ENCODE data around the gene CACFD1. TPM values are rescaled to one million over a fixed set of nuclear protein-coding genes. Genes with fewer than 3 reads are reported as not detected.

Gene CACFD1
- total RNA-seq, 1 experiment from 2014 or later = 6.9 TPM

DNA sequence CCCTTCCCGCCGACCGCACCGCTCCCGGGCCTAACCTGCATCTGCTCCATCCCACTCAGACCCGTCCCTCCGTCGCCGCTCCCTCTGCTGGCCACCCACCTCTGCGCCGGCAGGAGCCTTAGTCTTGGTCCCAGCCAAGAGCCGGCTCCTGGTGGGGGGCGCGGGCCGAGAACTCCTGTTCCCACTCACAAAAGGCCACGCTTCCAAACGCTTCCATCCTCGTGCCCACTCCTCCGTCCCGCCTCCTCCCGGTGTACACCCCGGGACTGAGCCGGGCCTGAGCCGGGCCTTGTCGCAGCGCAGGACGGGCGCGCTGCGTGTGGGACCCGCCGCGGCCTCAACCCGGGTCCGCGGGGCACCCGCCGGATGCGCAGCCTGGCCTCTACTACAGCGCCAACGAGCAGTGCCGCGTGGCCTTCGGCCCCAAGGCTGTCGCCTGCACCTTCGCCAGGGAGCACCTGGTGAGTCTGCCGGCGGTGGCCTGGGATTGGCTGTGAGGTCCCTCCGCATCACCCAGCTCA lies 30.1 kb upstream of the CACFD1 start:
- BruUV-seq (replicated peaks) = no TSS peak
- Histone ChIP-seq H3K4me3 (replicated peaks in 1 of 2; ENCODE audit: low read depth in 1 of 2, low read length in 2 of 2) (no peak overlapping the region), H3K9me2 (ENCODE audit: insufficient read depth) (no peaks in the 10 kb centered on the region), H3K27me3 (ENCODE audit: insufficient read depth, low read length) (no peaks in the 10 kb centered on the region), H3K4me2 (ENCODE audit: low read length) (no peak overlapping the region), H3K36me3 (ENCODE audit: control insufficient read depth in 1 of 2, insufficient read depth in 2 of 2, low read length in 2 of 2) (no peaks in the 10 kb centered on the region), H3K9ac (ENCODE audit: low read length) (no peak overlapping the region), H3K9me3 (ENCODE audit: control insufficient read depth in 1 of 2, insufficient read depth in 1 of 2, low read depth in 1 of 2, low read length in 2 of 2) (no peaks in the 10 kb centered on the region), H3K79me2 (ENCODE audit: insufficient read depth, low read length) (no peaks in the 10 kb centered on the region), H4K20me1 (ENCODE audit: insufficient read depth) (no peaks in the 10 kb centered on the region), H3K27ac (ENCODE audit: low read depth, low read length) (no peak overlapping the region), H2AFZ (ENCODE audit: low read depth, low read length, poor library complexity, severe bottlenecking) (no peak overlapping the region), H3K4me1 (ENCODE audit: control insufficient read depth in 1 of 2, insufficient read depth in 2 of 2, low read length in 2 of 2) (peaks cover 0 to 5% of the 10 kb centered on the region in 2 experiments; a peak in 1 of 4 replicates)
- DNase-seq (ENCODE audit: low read depth, low spot score) (no peak), ATAC-seq (peak; percentile 50)
- ChIA-PET POLR2A (no interaction called here), CTCF (no interaction called here), RAD21 (ENCODE audit: low non-redundant PET in 1 of 2, low total read pairs in 2 of 2, uncharacterized antibody in 2 of 2, unreplicated experiment in 2 of 2) (no interaction called here)
- intact Hi-C loops (cut with micrococcal nuclease) = no loop called here
- TF ChIP-seq, protein P1, sequence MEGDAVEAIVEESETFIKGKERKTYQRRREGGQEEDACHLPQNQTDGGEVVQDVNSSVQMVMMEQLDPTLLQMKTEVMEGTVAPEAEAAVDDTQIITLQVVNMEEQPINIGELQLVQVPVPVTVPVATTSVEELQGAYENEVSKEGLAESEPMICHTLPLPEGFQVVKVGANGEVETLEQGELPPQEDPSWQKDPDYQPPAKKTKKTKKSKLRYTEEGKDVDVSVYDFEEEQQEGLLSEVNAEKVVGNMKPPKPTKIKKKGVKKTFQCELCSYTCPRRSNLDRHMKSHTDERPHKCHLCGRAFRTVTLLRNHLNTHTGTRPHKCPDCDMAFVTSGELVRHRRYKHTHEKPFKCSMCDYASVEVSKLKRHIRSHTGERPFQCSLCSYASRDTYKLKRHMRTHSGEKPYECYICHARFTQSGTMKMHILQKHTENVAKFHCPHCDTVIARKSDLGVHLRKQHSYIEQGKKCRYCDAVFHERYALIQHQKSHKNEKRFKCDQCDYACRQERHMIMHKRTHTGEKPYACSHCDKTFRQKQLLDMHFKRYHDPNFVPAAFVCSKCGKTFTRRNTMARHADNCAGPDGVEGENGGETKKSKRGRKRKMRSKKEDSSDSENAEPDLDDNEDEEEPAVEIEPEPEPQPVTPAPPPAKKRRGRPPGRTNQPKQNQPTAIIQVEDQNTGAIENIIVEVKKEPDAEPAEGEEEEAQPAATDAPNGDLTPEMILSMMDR (IDR thresholded peaks at IDR 0.05 in 2 of 3, conservative IDR thresholded peaks at IDR 0.05 in 1 of 3; ENCODE audit: borderline replicate concordance in 1 of 3, insufficient read depth in 1 of 3, low read depth in 2 of 3, low read length in 2 of 3) = peak in 2 of 3 experiments; percentile 34 to 35; a peak in 4 of 6 replicates
- no peak for TF ChIP-seq EZH2phosphoT487 (IDR thresholded peaks at IDR 0.05; ENCODE audit: borderline replicate concordance)

DNA sequence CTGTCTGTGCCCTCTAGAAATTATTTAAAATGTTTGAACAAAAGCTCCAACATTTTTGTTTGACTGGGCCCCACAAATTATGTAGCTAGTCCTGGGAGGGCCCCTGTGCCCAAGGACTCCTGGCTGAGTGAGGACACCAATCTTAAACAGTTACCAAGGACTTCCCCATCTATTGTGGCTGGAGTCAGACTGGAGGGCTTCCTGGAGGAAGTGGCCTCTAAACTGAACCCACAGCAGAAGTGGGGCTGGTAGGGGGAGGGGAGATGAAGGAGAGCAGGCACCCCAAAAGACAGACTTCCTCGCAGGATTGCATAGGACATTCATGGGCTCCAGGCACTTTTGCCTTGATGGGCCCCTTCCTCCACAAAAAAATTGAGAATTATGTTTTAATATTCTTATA lies 29.5 kb upstream of the CACFD1 start:
- RAD21 ChIA-PET (ENCODE audit: low non-redundant PET in 1 of 2, low total read pairs in 2 of 2, uncharacterized antibody in 2 of 2, unreplicated experiment in 2 of 2) = interaction anchor here in 1 of 2 experiments (0.7 kb wide), 1 partner anchor 41 kb away, joined by 3 read pairs; no protein-coding TSS in a partner anchor
- Histone ChIP-seq H4K20me1 (ENCODE audit: insufficient read depth) (no peaks in the 10 kb centered on the region), H3K9me2 (ENCODE audit: insufficient read depth) (no peaks in the 10 kb centered on the region), H3K79me2 (ENCODE audit: insufficient read depth, low read length) (no peaks in the 10 kb centered on the region), H3K4me3 (replicated peaks in 1 of 2; ENCODE audit: low read depth in 1 of 2, low read length in 2 of 2) (no peak overlapping the region), H3K9me3 (ENCODE audit: control insufficient read depth in 1 of 2, insufficient read depth in 1 of 2, low read depth in 1 of 2, low read length in 2 of 2) (no peaks in the 10 kb centered on the region), H3K36me3 (ENCODE audit: control insufficient read depth in 1 of 2, insufficient read depth in 2 of 2, low read length in 2 of 2) (no peaks in the 10 kb centered on the region), H2AFZ (ENCODE audit: low read depth, low read length, poor library complexity, severe bottlenecking) (no peak overlapping the region), H3K27me3 (ENCODE audit: insufficient read depth, low read length) (no peaks in the 10 kb centered on the region), H3K27ac (ENCODE audit: low read depth, low read length) (no peak overlapping the region), H3K4me2 (ENCODE audit: low read length) (no peak overlapping the region), H3K4me1 (ENCODE audit: control insufficient read depth in 1 of 2, insufficient read depth in 2 of 2, low read length in 2 of 2) (peaks cover 0 to 5% of the 10 kb centered on the region in 2 experiments; a peak in 1 of 4 replicates), H3K9ac (ENCODE audit: low read length) (no peak overlapping the region)
- BruUV-seq (replicated peaks) = no TSS peak
- intact Hi-C loops (cut with micrococcal nuclease) = no loop called here
- POLR2A ChIA-PET = no interaction called here
- DNase-seq (ENCODE audit: low read depth, low spot score) (no peak), ATAC-seq (no peak)
- TF ChIP-seq, protein P2, sequence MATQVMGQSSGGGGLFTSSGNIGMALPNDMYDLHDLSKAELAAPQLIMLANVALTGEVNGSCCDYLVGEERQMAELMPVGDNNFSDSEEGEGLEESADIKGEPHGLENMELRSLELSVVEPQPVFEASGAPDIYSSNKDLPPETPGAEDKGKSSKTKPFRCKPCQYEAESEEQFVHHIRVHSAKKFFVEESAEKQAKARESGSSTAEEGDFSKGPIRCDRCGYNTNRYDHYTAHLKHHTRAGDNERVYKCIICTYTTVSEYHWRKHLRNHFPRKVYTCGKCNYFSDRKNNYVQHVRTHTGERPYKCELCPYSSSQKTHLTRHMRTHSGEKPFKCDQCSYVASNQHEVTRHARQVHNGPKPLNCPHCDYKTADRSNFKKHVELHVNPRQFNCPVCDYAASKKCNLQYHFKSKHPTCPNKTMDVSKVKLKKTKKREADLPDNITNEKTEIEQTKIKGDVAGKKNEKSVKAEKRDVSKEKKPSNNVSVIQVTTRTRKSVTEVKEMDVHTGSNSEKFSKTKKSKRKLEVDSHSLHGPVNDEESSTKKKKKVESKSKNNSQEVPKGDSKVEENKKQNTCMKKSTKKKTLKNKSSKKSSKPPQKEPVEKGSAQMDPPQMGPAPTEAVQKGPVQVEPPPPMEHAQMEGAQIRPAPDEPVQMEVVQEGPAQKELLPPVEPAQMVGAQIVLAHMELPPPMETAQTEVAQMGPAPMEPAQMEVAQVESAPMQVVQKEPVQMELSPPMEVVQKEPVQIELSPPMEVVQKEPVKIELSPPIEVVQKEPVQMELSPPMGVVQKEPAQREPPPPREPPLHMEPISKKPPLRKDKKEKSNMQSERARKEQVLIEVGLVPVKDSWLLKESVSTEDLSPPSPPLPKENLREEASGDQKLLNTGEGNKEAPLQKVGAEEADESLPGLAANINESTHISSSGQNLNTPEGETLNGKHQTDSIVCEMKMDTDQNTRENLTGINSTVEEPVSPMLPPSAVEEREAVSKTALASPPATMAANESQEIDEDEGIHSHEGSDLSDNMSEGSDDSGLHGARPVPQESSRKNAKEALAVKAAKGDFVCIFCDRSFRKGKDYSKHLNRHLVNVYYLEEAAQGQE (IDR thresholded peaks at IDR 0.05; ENCODE audit: low read depth) = no peak
- TF ChIP-seq ELF1 (IDR thresholded peaks at IDR 0.05; ENCODE audit: borderline replicate concordance, low read depth) = no peak
- TF ChIP-seq, protein P3, sequence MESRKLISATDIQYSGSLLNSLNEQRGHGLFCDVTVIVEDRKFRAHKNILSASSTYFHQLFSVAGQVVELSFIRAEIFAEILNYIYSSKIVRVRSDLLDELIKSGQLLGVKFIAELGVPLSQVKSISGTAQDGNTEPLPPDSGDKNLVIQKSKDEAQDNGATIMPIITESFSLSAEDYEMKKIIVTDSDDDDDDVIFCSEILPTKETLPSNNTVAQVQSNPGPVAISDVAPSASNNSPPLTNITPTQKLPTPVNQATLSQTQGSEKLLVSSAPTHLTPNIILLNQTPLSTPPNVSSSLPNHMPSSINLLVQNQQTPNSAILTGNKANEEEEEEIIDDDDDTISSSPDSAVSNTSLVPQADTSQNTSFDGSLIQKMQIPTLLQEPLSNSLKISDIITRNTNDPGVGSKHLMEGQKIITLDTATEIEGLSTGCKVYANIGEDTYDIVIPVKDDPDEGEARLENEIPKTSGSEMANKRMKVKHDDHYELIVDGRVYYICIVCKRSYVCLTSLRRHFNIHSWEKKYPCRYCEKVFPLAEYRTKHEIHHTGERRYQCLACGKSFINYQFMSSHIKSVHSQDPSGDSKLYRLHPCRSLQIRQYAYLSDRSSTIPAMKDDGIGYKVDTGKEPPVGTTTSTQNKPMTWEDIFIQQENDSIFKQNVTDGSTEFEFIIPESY (IDR thresholded peaks at IDR 0.05; ENCODE audit: extremely low read depth, insufficient replicate concordance, low read length) = no peak
- CTCF ChIA-PET = no interaction called here
